ENCODE measurements around the gene MYL6B.
"Not testable (repeated sequence)": the region's sequence is repeated elsewhere in the genome, so short reads cannot be mapped to it uniquely, and the experiment has no call there.

MYL6B gene

GRCh38 chr12:56152132-56152755 is at the start of gene MYL6B:
Gene MYL6B (plus strand): TSS chr12:56152587. CDS start chr12:56153919, 1,332 bp downstream.
- in situ Hi-C loops (cut with MboI; ENCODE audit: low sequenced_read_pairs): no loop called here

- in situ Hi-C loops (cut with MboI; ENCODE audit: low sequenced_read_pairs): no loop called here
Measured at GRCh38 chr12:56102683-56103065, 49.7 kb upstream of the MYL6B start.

GRCh38 chr12:56103066-56103711 is 49.2 kb upstream of the MYL6B start:
- in situ Hi-C loops (cut with MboI; ENCODE audit: low sequenced_read_pairs): no loop called here

- in situ Hi-C loops (cut with MboI; ENCODE audit: low sequenced_read_pairs): no loop called here
Measured at GRCh38 chr12:56103823-56104108, 48.6 kb upstream of the MYL6B start.

- in situ Hi-C loops (cut with MboI; ENCODE audit: low sequenced_read_pairs): no loop called here
Measured at GRCh38 chr12:56104109-56104814, 48.1 kb upstream of the MYL6B start, which contains the start of gene PA2G4. Gene PA2G4 (plus strand): TSS chr12:56104559. CDS start chr12:56104738, 179 bp downstream.

- in situ Hi-C loops (cut with MboI; ENCODE audit: low sequenced_read_pairs): no loop called here
Measured at GRCh38 chr12:56104815-56105608, 47.4 kb upstream of the MYL6B start.

- in situ Hi-C loops (cut with MboI; ENCODE audit: low sequenced_read_pairs): no loop called here
Measured at GRCh38 chr12:56105609-56105902, 46.8 kb upstream of the MYL6B start.

GRCh38 chr12:56107242-56107641 is 45.1 kb upstream of the MYL6B start:
- in situ Hi-C loops (cut with MboI; ENCODE audit: low sequenced_read_pairs): no loop called here

- in situ Hi-C loops (cut with MboI; ENCODE audit: low sequenced_read_pairs): no loop called here
Measured at GRCh38 chr12:56110571-56110970, 41.8 kb upstream of the MYL6B start.

- in situ Hi-C loops (cut with MboI; ENCODE audit: low sequenced_read_pairs): no loop called here
Measured at GRCh38 chr12:56114084-56114483, 38.3 kb upstream of the MYL6B start.

- in situ Hi-C loops (cut with MboI; ENCODE audit: low sequenced_read_pairs): no loop called here
Measured at GRCh38 chr12:56115329-56115728, 37.1 kb upstream of the MYL6B start.

GRCh38 chr12:56116267-56117081 is 35.9 kb upstream of the MYL6B start, which contains the start of gene RPL41:
Gene RPL41 (plus strand): TSS chr12:56116633.
- in situ Hi-C loops (cut with MboI; ENCODE audit: low sequenced_read_pairs): no loop called here

- in situ Hi-C loops (cut with MboI; ENCODE audit: low sequenced_read_pairs): not testable (repeated sequence)
Measured at GRCh38 chr12:56117082-56117706, 35.2 kb upstream of the MYL6B start.

- in situ Hi-C loops (cut with MboI; ENCODE audit: low sequenced_read_pairs): no loop called here
Measured at GRCh38 chr12:56117778-56118687, 34.4 kb upstream of the MYL6B start, which contains the start of gene ZC3H10. Gene ZC3H10 (plus strand): TSS chr12:56118266. CDS start chr12:56120563, 2,297 bp downstream.

GRCh38 chr12:56118688-56119357 is 33.6 kb upstream of the MYL6B start:
- in situ Hi-C loops (cut with MboI; ENCODE audit: low sequenced_read_pairs): no loop called here

- in situ Hi-C loops (cut with MboI; ENCODE audit: low sequenced_read_pairs): no loop called here
Measured at GRCh38 chr12:56119361-56119796, 33.0 kb upstream of the MYL6B start.

- in situ Hi-C loops (cut with MboI; ENCODE audit: low sequenced_read_pairs): no loop called here
Measured at GRCh38 chr12:56120158-56120846, 32.1 kb upstream of the MYL6B start.

All from HL-60/S4 treated with phorbol 12-myristate 13-acetate at 8.2 ng/mL for 4 days and 3 days (cell line).